ENCODE measurements around the gene ANKRD11. TPM values are rescaled to one million over a fixed set of nuclear protein-coding genes. Genes with fewer than 3 reads are reported as not detected.
A peak's percentile ranks its signal among the peaks of the same experiment; 100 is the strongest.

The ANKRD11 gene
- total and polyA plus RNA-seq, 9 donors = 52.1 to 188 (median 109) TPM

DNA sequence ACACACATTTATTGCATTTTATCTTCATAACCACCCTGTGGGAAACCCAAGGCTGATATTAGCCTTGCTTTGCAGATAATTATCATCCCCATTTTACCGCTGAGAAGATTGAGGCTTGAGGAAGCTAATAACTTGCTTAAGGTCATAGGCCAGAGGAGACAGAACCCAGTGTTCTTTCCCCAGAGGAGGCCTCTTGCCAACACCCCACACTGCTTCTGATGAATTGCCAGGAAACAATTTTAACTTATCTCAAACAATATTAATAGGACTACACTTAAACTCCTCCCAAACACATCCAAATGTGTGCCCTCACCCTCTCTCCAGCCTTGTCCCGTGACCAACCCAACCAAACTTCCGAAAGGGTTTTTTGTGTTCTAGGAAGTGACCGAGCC is 15.7 kb upstream of the ANKRD11 start:
- H3K27ac ChIP-seq = no peak overlapping the region
- intact Hi-C loops (cut with DNase I) = loop anchor here in 3 of 4 donors (2.0 to 5.0 kb wide), 2 partner anchors 174 to 259 kb away; no protein-coding TSS in a partner anchor
- no peak overlapping the region for H3K4me3 ChIP-seq
- peaks cover 15% of the 10 kb centered on the region for H3K4me1 ChIP-seq (ENCODE audit: insufficient read depth)
- DNase-seq = peak in 2 of 5 donors; percentile 43 to 58
- H3K27me3 ChIP-seq = no peaks in the 10 kb centered on the region
- no peaks in the 10 kb centered on the region for H3K36me3 ChIP-seq
- 21 to 38% (median 32%) methylated on average over 4 of the region's 4 CpGs for WGBS, 3 donors
- H3K9me3 ChIP-seq = no peaks in the 10 kb centered on the region
- TF ChIP-seq POLR2A (IDR thresholded peaks at IDR 0.05) (no peak), EP300 (IDR thresholded peaks at IDR 0.05) (no peak)
- TF ChIP-seq, protein P1, sequence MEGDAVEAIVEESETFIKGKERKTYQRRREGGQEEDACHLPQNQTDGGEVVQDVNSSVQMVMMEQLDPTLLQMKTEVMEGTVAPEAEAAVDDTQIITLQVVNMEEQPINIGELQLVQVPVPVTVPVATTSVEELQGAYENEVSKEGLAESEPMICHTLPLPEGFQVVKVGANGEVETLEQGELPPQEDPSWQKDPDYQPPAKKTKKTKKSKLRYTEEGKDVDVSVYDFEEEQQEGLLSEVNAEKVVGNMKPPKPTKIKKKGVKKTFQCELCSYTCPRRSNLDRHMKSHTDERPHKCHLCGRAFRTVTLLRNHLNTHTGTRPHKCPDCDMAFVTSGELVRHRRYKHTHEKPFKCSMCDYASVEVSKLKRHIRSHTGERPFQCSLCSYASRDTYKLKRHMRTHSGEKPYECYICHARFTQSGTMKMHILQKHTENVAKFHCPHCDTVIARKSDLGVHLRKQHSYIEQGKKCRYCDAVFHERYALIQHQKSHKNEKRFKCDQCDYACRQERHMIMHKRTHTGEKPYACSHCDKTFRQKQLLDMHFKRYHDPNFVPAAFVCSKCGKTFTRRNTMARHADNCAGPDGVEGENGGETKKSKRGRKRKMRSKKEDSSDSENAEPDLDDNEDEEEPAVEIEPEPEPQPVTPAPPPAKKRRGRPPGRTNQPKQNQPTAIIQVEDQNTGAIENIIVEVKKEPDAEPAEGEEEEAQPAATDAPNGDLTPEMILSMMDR (IDR thresholded peaks at IDR 0.05) = no peak

DNA sequence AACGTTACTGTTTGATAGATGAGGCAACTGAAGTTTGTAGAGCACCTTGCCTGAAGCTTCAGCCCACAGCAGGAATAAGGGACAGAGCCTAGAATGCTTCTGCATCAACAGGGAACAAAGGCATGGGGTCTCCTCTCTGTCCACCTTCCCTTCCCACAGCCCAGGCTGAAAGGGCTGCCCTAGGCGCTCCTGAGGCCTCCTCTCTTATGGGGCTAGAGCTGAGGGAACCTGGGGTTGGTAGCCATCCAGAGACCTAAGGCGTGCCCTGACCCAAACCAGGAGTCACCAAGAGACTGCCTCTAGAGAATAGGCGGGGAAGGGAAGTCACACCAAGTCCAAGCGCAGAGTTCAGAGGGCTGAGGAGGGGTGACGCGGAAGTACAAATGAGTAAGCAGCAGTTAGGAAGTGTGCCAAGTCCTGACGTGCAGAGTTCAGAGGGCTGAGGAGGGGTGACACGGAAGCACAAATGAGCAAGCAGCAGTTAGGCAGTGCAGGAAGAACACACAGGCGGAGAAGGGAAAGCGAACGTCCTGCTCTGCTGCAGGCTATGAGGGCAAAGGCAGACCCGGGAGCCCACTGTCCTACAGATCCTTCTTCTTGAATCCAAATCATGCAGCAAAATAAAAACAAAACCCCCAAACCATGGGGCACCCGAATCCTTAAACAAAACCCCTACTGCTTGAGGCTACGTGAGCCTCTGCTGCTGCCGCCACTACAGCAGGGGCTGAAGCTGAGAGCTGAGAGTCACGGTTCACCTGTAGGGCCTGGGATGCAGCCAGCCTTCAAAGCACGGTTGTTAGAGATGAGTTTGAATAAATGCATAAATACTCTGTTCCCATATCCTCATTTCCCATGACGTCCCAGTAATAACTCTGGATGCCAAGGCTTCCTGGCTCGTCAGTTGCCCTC is 15.1 kb upstream of the ANKRD11 start:
- Histone ChIP-seq H3K4me1 (ENCODE audit: insufficient read depth) (peaks cover 15% of the 10 kb centered on the region), H3K27me3 (no peaks in the 10 kb centered on the region), H3K36me3 (no peaks in the 10 kb centered on the region), H3K27ac (no peak overlapping the region), H3K4me3 (no peak overlapping the region), H3K9me3 (no peaks in the 10 kb centered on the region)
- intact Hi-C loops (cut with DNase I) = loop anchor here in 3 of 4 donors (2.0 to 5.0 kb wide), 2 partner anchors 173 to 259 kb away; no protein-coding TSS in a partner anchor
- TF ChIP-seq EP300 (IDR thresholded peaks at IDR 0.05) = no peak
- TF ChIP-seq POLR2A (IDR thresholded peaks at IDR 0.05) = no peak
- TF ChIP-seq, protein P1 (IDR thresholded peaks at IDR 0.05) = no peak
- 27 to 34% (median 29%) methylated on average over 20 of the region's 20 CpGs for WGBS, 3 donors
- DNase-seq = peak; percentile 81 to 89 (median 88)

DNA sequence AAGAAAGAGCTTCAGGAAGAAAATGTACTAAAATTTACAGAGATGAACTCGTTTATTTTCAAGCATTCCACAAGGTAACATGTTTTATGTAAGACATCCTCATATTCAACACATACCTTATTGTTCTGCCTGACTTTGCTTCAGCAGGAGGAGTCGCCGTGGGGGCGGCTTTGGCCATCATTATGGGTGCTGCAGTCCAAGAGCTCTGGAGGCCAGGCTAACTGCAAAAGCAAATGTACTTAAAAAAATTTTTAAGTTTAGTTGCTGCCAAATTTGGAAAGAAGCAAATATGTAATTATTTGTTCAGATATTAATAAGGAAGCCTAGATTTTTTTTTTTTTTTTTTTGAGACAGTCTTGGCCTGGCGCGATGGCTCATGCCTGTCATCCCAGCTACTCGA is 13.7 kb upstream of the ANKRD11 start:
- Histone ChIP-seq H3K36me3 (no peaks in the 10 kb centered on the region), H3K4me3 (no peak overlapping the region), H3K9me3 (no peaks in the 10 kb centered on the region), H3K27ac (no peak overlapping the region), H3K27me3 (no peaks in the 10 kb centered on the region), H3K4me1 (ENCODE audit: insufficient read depth) (peaks cover 15% of the 10 kb centered on the region)
- DNase-seq = no peak
- WGBS, 3 donors = 32 to 43% (median 37%) methylated on average over 7 of the region's 7 CpGs
- TF ChIP-seq EP300 (IDR thresholded peaks at IDR 0.05) (no peak), POLR2A (IDR thresholded peaks at IDR 0.05) (no peak)
- TF ChIP-seq, protein P1 (IDR thresholded peaks at IDR 0.05) = no peak
- intact Hi-C loops (cut with DNase I) = no loop called here

DNA sequence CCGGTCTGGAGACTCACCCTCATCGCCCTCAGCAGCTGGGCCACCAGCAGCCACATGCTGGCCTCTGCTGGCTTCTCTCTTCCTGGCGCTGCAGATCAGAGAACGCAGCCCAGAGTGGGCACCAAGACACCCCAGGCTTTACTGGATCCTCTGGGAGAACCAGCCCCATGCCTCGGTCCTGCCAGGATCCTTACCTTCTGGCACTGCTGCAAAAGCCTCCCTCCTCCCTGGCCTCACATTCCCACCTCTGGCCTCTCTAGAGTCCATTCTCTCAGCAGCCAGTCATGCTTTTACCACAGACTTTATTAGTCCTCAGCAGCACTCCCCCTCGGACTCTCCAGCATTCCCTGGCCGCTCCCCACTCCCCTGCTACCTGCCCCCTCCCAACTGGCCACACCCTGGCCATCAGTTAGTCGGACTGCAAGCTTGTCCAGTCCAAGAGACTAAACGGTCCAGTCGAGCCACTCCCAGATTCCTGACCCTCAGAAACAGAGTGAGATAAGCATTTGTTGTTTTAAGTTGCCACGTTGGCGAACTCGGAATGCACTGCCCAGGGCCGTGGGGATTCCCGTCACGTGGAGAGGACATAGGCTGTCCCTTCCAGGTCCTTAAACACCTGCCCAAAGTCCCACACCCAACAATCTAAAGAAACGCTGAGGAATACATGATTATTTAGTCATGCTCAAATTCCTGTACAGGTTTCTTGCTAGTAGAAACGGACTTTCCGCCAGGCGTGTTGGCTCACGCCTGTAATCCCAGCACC is 11.9 kb upstream of the ANKRD11 start:
- WGBS, 3 donors = 32 to 45% (median 36%) methylated on average over 21 of the region's 21 CpGs
- no peaks in the 10 kb centered on the region for H3K36me3 ChIP-seq
- peaks cover 15% of the 10 kb centered on the region for H3K4me1 ChIP-seq (ENCODE audit: insufficient read depth)
- no peak overlapping the region for H3K27ac ChIP-seq
- H3K4me3 ChIP-seq = no peak overlapping the region
- TF ChIP-seq, protein P1 (IDR thresholded peaks at IDR 0.05) = no peak
- TF ChIP-seq EP300 (IDR thresholded peaks at IDR 0.05) (no peak), POLR2A (IDR thresholded peaks at IDR 0.05) (no peak)
- no peaks in the 10 kb centered on the region for H3K9me3 ChIP-seq
- intact Hi-C loops (cut with DNase I) = no loop called here
- no peaks in the 10 kb centered on the region for H3K27me3 ChIP-seq
- no peak for DNase-seq
